Left renal cortex interstitium (tissue), 4 donors: ENCODE data around the gene RNU2-63P. TPM values are rescaled to one million over a fixed set of nuclear protein-coding genes. Genes with fewer than 3 reads are reported as not detected.
"Not testable (repeated sequence)": the region's sequence is repeated elsewhere in the genome, so short reads cannot be mapped to it uniquely, and the experiment has no call there.

ENCODE experiments used
- DNase-seq, 4 donors: peaks; one replicate each; pipeline ENCODE4 v3.0.0-alpha.2; 2013; ENCODE audit warnings: low read depth in 4 of 4, low spot score in 2 of 4, missing footprints in 1 of 4
- polyA plus RNA-seq, 4 donors: library from polyadenylated mRNA; unstranded; fragments of 120-200 nt; gene quantifications; one replicate each; pipeline ENCODE4 v1.2.1, GENCODE V29; 2013; ENCODE audit not compliant: insufficient read length in 4 of 4

RNU2-63P gene
- polyA plus RNA-seq, 4 donors, result not detected

DNA sequence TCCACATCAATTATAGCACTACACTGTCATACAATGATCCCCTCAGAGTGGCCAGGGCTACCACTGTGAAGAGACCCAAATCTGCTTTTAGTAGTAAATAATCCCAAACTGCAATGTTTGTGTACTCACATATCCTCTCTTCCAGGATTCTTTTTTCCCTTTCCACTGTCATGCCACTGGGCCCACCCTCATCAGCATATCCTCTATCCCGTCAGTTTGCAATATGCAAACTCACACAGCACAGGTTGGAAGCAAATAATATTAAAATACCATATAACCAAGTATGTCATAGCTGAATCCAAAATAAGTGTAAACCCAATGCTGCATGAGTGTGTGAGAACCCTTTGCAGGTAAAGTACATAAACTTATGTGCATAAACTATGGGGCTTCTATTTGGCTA is 28.9 kb downstream of the RNU2-63P start:
- DNase-seq, result not testable (repeated sequence)

DNA sequence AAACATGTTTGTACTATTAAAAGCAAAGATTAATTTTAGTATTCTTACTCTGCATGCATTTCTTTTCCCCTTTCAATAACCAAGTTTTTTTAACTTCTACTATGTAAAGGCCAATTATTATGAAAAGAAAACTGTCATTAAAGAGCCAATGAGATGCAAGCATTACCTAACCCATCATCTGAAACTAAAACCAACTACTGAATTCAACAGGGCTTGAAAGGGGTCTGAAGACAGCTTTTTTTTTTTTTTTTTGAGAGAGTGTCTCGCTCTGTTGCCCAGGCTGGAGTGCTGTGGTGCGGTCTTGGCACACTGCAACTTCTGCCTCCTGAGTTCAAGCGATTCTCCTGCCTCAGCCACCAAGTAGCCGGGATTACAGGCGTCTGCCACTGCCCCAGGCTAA is 30.4 kb downstream of the RNU2-63P start:
- not testable (repeated sequence) for DNase-seq

DNA sequence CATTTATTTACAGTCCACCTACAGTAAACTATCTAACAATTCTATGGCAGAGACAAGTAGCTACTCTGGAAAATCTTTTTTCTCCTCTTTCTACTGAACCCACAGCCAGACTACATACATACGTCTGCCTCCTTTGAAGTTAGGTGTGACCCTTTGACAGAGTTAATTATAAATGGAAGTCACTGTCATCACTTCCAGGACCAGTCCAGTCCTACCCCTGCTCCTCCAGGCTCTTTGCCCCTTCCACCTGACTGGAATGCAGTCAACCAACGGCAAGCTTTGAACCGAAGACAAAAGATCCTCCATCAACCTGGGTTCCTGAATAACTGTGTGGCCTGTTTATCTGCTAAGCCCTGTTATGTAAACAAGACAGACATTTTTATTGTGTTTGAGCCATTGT is 35.2 kb downstream of the RNU2-63P start:
- DNase-seq, result not testable (repeated sequence)

DNA sequence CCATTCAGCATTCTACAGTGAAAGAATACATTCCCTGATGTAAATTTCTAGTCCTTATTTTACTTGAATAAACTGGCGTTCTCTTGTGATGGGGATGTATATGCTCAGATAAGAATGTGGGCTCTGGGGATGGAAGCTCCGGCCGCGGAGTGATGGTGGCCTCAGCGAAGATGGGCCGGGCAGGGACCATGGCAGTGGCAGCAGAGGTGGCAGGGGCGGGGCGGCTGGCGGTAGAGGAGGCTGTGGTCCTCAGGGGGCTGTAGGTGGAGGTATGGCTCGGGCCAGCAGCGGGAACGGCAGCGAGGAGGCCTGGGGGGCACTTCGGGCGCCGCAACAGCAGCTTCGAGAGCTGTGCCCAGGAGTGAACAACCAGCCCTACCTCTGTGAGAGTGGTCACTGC is 44.0 kb downstream of the RNU2-63P start:
- DNase-seq, result not testable (repeated sequence)

Other genes with a start within 250 kb of the RNU2-63P start
- gene RGPD2, start 190.8 kb downstream of the RNU2-63P start, polyA plus RNA-seq, result 1 to 10 TPM; 1.5 to 9.1 (median 4.2) TPM
- gene KRCC1, start 39.2 kb upstream of the RNU2-63P start, polyA plus RNA-seq, result 10 to 100 TPM; 53.4 to 62.6 (median 56.0) TPM
- not detected for gene SMYD1, start 51.3 kb upstream of the RNU2-63P start, polyA plus RNA-seq
- gene FABP1, start 111.5 kb upstream of the RNU2-63P start, polyA plus RNA-seq, result 10 to 100 TPM; 18.6 to 72.2 (median 23.2) TPM
- 10 to 100 TPM; 21.9 to 52.2 (median 30.2) TPM for gene THNSL2, start 153.8 kb upstream of the RNU2-63P start, polyA plus RNA-seq